ENCODE data around the gene MINK1. TPM values are rescaled to one million over a fixed set of nuclear protein-coding genes. Genes with fewer than 3 reads are reported as not detected.
A peak's percentile ranks its signal among the peaks of the same experiment; 100 is the strongest.

The MINK1 gene
- total RNA-seq, 1 donor from 2014 or later: 111 TPM

DNA sequence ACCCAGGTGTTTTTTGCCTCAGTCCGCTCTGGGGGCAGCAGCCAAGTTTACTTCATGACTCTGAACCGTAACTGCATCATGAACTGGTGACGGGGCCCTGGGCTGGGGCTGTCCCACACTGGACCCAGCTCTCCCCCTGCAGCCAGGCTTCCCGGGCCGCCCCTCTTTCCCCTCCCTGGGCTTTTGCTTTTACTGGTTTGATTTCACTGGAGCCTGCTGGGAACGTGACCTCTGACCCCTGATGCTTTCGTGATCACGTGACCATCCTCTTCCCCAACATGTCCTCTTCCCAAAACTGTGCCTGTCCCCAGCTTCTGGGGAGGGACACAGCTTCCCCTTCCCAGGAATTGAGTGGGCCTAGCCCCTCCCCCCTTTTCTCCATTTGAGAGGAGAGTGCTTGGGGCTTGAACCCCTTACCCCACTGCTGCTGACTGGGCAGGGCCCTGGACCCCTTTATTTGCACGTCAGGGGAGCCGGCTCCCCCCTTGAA is 64.1 kb downstream of the MINK1 start:
- Mint-ChIP-seq H3K27ac (no peak overlapping the region), H3K4me3 (no peak overlapping the region), H3K4me1 (ENCODE audit: unreplicated experiment) (no peaks in the 10 kb centered on the region), H3K36me3 (no peaks in the 10 kb centered on the region), H3K9me3 (no peaks in the 10 kb centered on the region), H3K27me3 (no peaks in the 10 kb centered on the region)
- TF ChIP-seq, protein P1, sequence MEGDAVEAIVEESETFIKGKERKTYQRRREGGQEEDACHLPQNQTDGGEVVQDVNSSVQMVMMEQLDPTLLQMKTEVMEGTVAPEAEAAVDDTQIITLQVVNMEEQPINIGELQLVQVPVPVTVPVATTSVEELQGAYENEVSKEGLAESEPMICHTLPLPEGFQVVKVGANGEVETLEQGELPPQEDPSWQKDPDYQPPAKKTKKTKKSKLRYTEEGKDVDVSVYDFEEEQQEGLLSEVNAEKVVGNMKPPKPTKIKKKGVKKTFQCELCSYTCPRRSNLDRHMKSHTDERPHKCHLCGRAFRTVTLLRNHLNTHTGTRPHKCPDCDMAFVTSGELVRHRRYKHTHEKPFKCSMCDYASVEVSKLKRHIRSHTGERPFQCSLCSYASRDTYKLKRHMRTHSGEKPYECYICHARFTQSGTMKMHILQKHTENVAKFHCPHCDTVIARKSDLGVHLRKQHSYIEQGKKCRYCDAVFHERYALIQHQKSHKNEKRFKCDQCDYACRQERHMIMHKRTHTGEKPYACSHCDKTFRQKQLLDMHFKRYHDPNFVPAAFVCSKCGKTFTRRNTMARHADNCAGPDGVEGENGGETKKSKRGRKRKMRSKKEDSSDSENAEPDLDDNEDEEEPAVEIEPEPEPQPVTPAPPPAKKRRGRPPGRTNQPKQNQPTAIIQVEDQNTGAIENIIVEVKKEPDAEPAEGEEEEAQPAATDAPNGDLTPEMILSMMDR (conservative IDR thresholded peaks at IDR 0.05): no peak
- DNase-seq (ENCODE audit: extremely low spot score, unreplicated experiment): no peak

DNA sequence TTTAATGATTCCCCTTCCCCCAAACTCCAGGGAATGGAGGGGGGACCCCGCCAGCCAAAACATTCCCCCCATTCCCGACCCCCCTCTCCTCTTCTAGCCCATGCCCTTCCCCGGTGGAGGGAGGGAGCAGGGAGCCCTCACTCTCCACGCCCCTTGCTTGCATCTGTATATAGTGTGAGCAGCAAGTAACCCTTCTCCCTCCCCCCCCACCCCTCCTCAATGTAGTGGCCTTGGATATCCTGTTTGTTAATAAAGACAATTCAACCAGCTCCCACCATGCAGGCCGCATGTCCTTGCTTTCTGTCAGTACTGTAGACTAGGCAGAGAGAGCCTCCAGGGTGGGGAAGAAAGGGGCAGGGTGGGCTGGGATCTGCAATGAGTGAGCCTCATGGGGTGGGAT is 64.6 kb downstream of the MINK1 start:
- H3K27ac Mint-ChIP-seq: peak overlapping the region; percentile 75
- no peak for DNase-seq (ENCODE audit: extremely low spot score, unreplicated experiment)
- H3K27me3 Mint-ChIP-seq: no peaks in the 10 kb centered on the region
- TF ChIP-seq, protein P1 (conservative IDR thresholded peaks at IDR 0.05): no peak
- no peak overlapping the region for H3K4me3 Mint-ChIP-seq
- no peaks in the 10 kb centered on the region for H3K4me1 Mint-ChIP-seq (ENCODE audit: unreplicated experiment)
- H3K36me3 Mint-ChIP-seq: peaks cover 3% of the 10 kb centered on the region
- H3K9me3 Mint-ChIP-seq: no peaks in the 10 kb centered on the region

DNA sequence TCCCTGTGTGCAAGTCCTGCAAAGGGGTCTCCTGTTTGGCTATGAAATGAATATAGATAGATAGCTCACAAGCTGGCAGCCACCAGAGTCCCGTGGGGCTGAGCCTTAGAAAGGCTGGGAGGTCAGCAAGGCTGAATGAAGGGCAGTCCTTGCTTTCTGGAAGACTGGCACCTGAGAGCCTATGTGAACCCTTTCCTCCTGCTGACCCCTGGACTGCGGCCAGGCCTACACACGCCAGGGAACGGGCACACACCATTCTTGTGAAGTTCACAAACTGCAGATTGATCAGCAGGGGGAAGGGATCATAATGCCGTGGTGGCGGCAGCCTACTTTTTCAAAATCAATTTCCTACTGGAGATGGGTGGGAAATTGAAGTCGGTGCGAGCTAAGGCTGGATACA is 65.2 kb downstream of the MINK1 start:
- peaks cover 4% of the 10 kb centered on the region for H3K36me3 Mint-ChIP-seq
- peaks cover 1% of the 10 kb centered on the region for H3K27me3 Mint-ChIP-seq
- TF ChIP-seq, protein P1 (conservative IDR thresholded peaks at IDR 0.05): no peak
- H3K4me1 Mint-ChIP-seq (ENCODE audit: unreplicated experiment): peaks cover 2% of the 10 kb centered on the region
- no peaks in the 10 kb centered on the region for H3K9me3 Mint-ChIP-seq
- DNase-seq (ENCODE audit: extremely low spot score, unreplicated experiment): no peak
- peak overlapping the region; percentile 75 for H3K27ac Mint-ChIP-seq
- H3K4me3 Mint-ChIP-seq: peak overlapping the region; percentile 71

DNA sequence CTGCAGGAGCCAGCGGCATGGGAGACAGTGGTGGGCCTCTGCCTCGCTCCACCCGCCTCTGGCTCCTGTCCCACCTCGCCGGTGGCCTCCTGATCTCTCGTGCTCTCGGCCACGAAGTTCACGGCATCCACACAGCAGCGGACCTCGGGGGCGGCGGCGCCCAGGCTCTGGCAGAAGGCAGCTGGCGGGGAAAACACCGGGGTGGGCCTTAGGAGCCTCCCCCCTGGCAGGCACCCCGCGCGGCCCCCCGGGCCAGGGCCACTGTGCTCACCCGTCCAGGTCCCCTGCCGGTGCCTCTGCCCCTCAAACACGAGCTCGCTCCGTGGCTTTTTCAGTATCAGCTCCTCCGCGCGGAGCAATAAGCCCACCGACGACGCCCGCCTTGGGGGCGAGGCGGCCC is 65.8 kb downstream of the MINK1 start:
- DNase-seq (ENCODE audit: extremely low spot score, unreplicated experiment): no peak
- peaks cover 6% of the 10 kb centered on the region for H3K4me1 Mint-ChIP-seq (ENCODE audit: unreplicated experiment)
- TF ChIP-seq, protein P1 (conservative IDR thresholded peaks at IDR 0.05): no peak
- H3K9me3 Mint-ChIP-seq: no peaks in the 10 kb centered on the region
- H3K36me3 Mint-ChIP-seq: peaks cover 7% of the 10 kb centered on the region
- peak overlapping the region; percentile 75 for H3K27ac Mint-ChIP-seq
- peaks cover 5% of the 10 kb centered on the region for H3K27me3 Mint-ChIP-seq
- H3K4me3 Mint-ChIP-seq: peak overlapping the region; percentile 71

DNA sequence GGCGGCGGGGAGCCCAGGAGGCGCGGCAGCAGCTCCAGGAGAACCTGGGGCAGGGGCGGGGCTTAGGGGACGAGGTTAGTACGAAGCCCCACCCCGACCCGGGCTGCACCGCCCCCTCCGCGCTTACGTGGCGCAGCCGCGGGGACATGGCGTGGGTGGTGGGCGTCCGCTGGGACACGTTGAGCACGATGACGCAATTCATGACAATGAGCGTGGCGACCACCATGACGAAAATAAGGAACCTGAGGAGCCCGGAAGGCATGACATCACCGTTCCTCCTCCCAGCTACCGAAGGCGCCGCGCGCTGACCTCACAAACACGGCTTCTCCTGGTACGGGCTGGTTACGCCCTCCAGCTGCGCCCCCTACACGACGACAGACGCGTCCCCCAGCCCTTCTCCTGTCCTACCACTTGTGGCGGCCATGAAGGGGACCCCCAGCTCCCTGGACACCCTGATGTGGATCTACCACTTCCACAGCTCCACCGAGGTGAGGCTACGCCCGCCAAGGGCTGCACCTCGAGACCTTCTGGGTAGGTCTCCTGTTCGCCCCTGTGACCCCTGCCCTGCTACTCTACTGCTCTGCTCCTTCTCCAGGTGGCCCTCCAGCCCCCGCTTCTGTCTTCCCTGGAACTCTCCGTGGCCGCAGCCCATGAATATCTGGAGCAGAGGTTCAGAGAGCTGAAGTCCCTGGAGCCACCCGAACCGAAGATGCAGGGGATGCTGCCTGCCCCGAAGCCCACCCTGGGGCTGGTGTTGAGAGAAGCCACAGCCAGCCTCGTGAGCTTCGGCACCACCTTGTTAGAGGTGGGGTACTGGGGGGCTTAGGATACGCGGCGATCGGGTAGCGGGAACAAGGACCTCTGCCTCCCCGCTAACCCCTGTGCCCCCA is 66.4 kb downstream of the MINK1 start, which contains the start of gene C17orf107:
TSS of gene C17orf107 (plus strand) at position 196 of the 890 bp plus-strand sequence. CDS start at position 423, 227 bp downstream.
- Mint-ChIP-seq H3K4me3 (peak within 1 kb of the TSS; percentile 86), H3K27ac (peak within 1 kb of the TSS; percentile 82), H3K36me3 (peaks cover 7% of the 10 kb centered on the region), H3K27me3 (peaks cover 6% of the 10 kb centered on the region), H3K9me3 (no peaks in the 10 kb centered on the region), H3K4me1 (ENCODE audit: unreplicated experiment) (peaks cover 7% of the 10 kb centered on the region)
- DNase-seq (ENCODE audit: extremely low spot score, unreplicated experiment): no peak
- TF ChIP-seq, protein P1 (conservative IDR thresholded peaks at IDR 0.05): no peak

Measured in type B pancreatic cell (in vitro differentiated cells).